Measurements from ENCODE around the gene NCOR1. TPM values are rescaled to one million over a fixed set of nuclear protein-coding genes. Genes with fewer than 3 reads are reported as not detected.

Gene NCOR1
- total and polyA plus RNA-seq, 2 experiments from 2014 or later = 102 to 132 TPM

DNA sequence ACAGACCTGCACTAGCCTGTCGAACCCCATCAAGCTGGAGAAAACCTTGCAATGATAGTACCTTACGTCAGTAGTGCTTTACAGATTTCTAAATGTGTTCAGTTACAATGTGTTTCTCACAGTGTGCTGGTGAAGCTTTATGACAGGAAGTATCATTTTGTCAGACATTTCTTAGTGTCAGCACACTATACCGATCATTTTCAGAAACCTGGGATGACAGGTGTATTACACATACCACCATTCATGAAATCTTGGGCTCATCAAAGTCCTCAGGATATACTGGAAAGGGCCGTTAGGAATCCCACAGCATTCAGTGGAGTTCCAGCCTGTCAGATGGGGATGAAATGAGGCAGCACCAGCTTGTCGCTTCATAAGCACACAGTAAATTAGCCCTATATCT, 188.4 kb downstream of the NCOR1 start:
- Histone ChIP-seq H3K27ac (ENCODE audit: low read depth) (no peak overlapping the region), H3K79me2 (replicated peaks; ENCODE audit: insufficient read depth) (peaks cover 19% of the 10 kb centered on the region; the same call in 1 of the 2 replicates), H2AFZ (no peak overlapping the region), H3K4me3 (no peak overlapping the region), H3K4me2 (no peak overlapping the region), H3K9me2 (ENCODE audit: insufficient read depth) (no peaks in the 10 kb centered on the region), H4K20me1 (replicated peaks; ENCODE audit: insufficient read depth) (peaks cover 22% of the 10 kb centered on the region), H3F3A (replicated peaks; ENCODE audit: low read depth) (no peaks in the 10 kb centered on the region), H3K36me3 (ENCODE audit: insufficient read depth) (peaks cover 55% of the 10 kb centered on the region), H3K4me1 (ENCODE audit: insufficient read depth) (no peaks in the 10 kb centered on the region), H3K27me3 (ENCODE audit: insufficient read depth) (no peaks in the 10 kb centered on the region)
- Mint-ChIP-seq H3K4me3 (no peak overlapping the region), H3K36me3 (ENCODE audit: low read depth) (peaks cover 86% of the 10 kb centered on the region), H3K4me1 (peaks cover 4% of the 10 kb centered on the region; the same call in 1 of the 3 replicates), H3K27me3 (ENCODE audit: insufficient read depth, low read depth, poor library complexity) (peaks cover 7% of the 10 kb centered on the region), H3K27ac (no peak overlapping the region), H3K9me3 (no peaks in the 10 kb centered on the region)
- no peak for TF ChIP-seq EZH2 (IDR thresholded peaks at IDR 0.05; ENCODE audit: low read depth, unreplicated experiment)
- TF ChIP-seq, protein P1, sequence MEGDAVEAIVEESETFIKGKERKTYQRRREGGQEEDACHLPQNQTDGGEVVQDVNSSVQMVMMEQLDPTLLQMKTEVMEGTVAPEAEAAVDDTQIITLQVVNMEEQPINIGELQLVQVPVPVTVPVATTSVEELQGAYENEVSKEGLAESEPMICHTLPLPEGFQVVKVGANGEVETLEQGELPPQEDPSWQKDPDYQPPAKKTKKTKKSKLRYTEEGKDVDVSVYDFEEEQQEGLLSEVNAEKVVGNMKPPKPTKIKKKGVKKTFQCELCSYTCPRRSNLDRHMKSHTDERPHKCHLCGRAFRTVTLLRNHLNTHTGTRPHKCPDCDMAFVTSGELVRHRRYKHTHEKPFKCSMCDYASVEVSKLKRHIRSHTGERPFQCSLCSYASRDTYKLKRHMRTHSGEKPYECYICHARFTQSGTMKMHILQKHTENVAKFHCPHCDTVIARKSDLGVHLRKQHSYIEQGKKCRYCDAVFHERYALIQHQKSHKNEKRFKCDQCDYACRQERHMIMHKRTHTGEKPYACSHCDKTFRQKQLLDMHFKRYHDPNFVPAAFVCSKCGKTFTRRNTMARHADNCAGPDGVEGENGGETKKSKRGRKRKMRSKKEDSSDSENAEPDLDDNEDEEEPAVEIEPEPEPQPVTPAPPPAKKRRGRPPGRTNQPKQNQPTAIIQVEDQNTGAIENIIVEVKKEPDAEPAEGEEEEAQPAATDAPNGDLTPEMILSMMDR (conservative IDR thresholded peaks at IDR 0.05; ENCODE audit: low read depth in 2 of 2) = no peak
- no peak for TF ChIP-seq NANOG (IDR thresholded peaks at IDR 0.05; ENCODE audit: borderline replicate concordance)
- TF ChIP-seq, protein P2, sequence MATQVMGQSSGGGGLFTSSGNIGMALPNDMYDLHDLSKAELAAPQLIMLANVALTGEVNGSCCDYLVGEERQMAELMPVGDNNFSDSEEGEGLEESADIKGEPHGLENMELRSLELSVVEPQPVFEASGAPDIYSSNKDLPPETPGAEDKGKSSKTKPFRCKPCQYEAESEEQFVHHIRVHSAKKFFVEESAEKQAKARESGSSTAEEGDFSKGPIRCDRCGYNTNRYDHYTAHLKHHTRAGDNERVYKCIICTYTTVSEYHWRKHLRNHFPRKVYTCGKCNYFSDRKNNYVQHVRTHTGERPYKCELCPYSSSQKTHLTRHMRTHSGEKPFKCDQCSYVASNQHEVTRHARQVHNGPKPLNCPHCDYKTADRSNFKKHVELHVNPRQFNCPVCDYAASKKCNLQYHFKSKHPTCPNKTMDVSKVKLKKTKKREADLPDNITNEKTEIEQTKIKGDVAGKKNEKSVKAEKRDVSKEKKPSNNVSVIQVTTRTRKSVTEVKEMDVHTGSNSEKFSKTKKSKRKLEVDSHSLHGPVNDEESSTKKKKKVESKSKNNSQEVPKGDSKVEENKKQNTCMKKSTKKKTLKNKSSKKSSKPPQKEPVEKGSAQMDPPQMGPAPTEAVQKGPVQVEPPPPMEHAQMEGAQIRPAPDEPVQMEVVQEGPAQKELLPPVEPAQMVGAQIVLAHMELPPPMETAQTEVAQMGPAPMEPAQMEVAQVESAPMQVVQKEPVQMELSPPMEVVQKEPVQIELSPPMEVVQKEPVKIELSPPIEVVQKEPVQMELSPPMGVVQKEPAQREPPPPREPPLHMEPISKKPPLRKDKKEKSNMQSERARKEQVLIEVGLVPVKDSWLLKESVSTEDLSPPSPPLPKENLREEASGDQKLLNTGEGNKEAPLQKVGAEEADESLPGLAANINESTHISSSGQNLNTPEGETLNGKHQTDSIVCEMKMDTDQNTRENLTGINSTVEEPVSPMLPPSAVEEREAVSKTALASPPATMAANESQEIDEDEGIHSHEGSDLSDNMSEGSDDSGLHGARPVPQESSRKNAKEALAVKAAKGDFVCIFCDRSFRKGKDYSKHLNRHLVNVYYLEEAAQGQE (IDR thresholded peaks at IDR 0.05; ENCODE audit: unreplicated experiment) = no peak
- TF ChIP-seq STAT1 (IDR thresholded peaks at IDR 0.05; ENCODE audit: unreplicated experiment) = no peak
- TF ChIP-seq ZNF462 (CRISPR knock-in tag; IDR thresholded peaks at IDR 0.05) = no peak
- TF ChIP-seq ZNF114 (CRISPR knock-in tag; IDR thresholded peaks at IDR 0.05) = no peak
- no peak for TF ChIP-seq CREB1 (CRISPR knock-in tag; IDR thresholded peaks at IDR 0.05; ENCODE audit: low read depth)
- TF ChIP-seq, protein P3, sequence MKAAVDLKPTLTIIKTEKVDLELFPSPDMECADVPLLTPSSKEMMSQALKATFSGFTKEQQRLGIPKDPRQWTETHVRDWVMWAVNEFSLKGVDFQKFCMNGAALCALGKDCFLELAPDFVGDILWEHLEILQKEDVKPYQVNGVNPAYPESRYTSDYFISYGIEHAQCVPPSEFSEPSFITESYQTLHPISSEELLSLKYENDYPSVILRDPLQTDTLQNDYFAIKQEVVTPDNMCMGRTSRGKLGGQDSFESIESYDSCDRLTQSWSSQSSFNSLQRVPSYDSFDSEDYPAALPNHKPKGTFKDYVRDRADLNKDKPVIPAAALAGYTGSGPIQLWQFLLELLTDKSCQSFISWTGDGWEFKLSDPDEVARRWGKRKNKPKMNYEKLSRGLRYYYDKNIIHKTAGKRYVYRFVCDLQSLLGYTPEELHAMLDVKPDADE (IDR thresholded peaks at IDR 0.05) = no peak
- no peak for TF ChIP-seq JUNB (IDR thresholded peaks at IDR 0.05; ENCODE audit: unreplicated experiment)
- TF ChIP-seq POLR2AphosphoS5 (IDR thresholded peaks at IDR 0.05; ENCODE audit: low read depth) = no peak
- TF ChIP-seq EZH2phosphoT487 (IDR thresholded peaks at IDR 0.05; ENCODE audit: unreplicated experiment) = no peak
- TF ChIP-seq ZNF331 (CRISPR knock-in tag; IDR thresholded peaks at IDR 0.05; ENCODE audit: low read depth) = no peak
- DNase-seq (ENCODE audit: low spot score) (no peak), ATAC-seq (no peak)

All from GM23338 (cell line).